HEK293 (cell line): ENCODE measurements around the gene IGF2R.

ENCODE experiments used
- CTCF ChIP-seq: fragments of 450-650 bp; formaldehyde crosslinking; IDR thresholded peaks from 2 replicates; pipeline ENCODE4 v1.5.1; 2016; ENCODE audit warnings: missing biosample characterization, missing genetic modification characterization
- KLF8 ChIP-seq: fragments of 450-650 bp; formaldehyde crosslinking; IDR thresholded peaks from 2 replicates; pipeline ENCODE4 v1.5.1; 2016; ENCODE audit warnings: missing biosample characterization, missing genetic modification characterization
- REST ChIP-seq: fragments of 450-650 bp; formaldehyde crosslinking; IDR thresholded peaks from 2 replicates; pipeline ENCODE4 v1.5.1; 2016; ENCODE audit warnings: missing biosample characterization, missing genetic modification characterization
- YY1 ChIP-seq: fragments of 450-650 bp; formaldehyde crosslinking; IDR thresholded peaks from 2 replicates; pipeline ENCODE4 v1.5.1; 2018; ENCODE audit warnings: missing biosample characterization, missing genetic modification characterization
- ZBTB17 ChIP-seq: fragments of 450-650 bp; formaldehyde crosslinking; IDR thresholded peaks from 2 replicates; pipeline ENCODE4 v1.5.1; 2016; ENCODE audit warnings: missing biosample characterization, missing genetic modification characterization
- ZBTB21 ChIP-seq: fragments of 450-650 bp; formaldehyde crosslinking; IDR thresholded peaks from 2 replicates; pipeline ENCODE4 v1.5.1; 2017; ENCODE audit warnings: missing biosample characterization, missing genetic modification characterization
- ZNF585B ChIP-seq: fragments of 450-650 bp; formaldehyde crosslinking; IDR thresholded peaks from 2 replicates; pipeline ENCODE4 v1.5.1; 2016; ENCODE audit warnings: missing biosample characterization, missing genetic modification characterization
- ZNF600 ChIP-seq: fragments of 450-650 bp; formaldehyde crosslinking; IDR thresholded peaks from 2 replicates; pipeline ENCODE4 v1.5.1; 2016; ENCODE audit warnings: missing biosample characterization, missing genetic modification characterization

GRCh38 chr6:160134779-160135547 lies 166.1 kb downstream of the IGF2R start:
- TF ChIP-seq ZNF585B (tag by site-specific recombination) (no peak), KLF8 (tag by site-specific recombination) (no peak), ZBTB17 (tag by site-specific recombination) (no peak), ZBTB21 (tag by site-specific recombination) (no peak), CTCF (tag by site-specific recombination) (no peak), YY1 (no peak), REST (tag by site-specific recombination) (no peak), ZNF600 (no peak)
